ENCODE measurements around the gene SGSH.

DNA sequence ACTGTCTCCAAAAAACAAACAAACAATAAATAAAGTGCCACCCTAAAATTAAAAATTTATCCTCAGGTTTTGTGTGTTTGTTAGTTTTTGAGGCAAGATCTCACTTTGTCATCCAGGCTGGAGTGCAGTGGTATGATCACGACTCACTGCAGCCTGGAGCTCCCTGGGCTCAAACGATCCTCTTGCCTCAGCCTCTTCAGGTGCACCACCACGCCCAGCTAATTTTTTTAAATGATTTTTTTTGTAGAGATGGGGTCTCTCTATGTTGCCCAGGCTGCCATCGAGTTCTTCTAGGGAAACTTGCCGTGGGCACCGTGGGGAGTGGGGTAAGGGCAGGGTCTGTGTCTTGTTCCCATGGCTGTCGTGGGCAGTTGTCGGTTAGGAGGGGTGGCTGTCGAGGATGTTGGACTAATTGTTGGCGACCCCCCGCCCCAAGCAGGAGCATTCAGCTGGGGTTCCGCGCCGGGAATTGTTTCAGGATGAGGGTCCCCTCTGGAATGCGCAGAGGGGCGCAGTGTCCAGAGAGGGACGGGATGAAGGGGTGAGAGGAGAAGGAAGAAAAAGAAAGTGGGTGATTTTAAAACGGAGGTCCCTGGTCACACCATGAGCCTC lies 39.4 kb upstream of the SGSH start:
- TF ChIP-seq GATA3 (IDR thresholded peaks at IDR 0.05; ENCODE audit: low read depth, low read length) (no peak), GATA2 (IDR thresholded peaks at IDR 0.05; ENCODE audit: low read depth, low read length) (no peak)

Measured in SH-SY5Y (cell line).